ENCODE data around the gene TMEM134. TPM values are rescaled to one million over a fixed set of nuclear protein-coding genes. Genes with fewer than 3 reads are reported as not detected.
A peak's percentile ranks its signal among the peaks of the same experiment; 100 is the strongest.
"Not testable (repeated sequence)": the region's sequence is repeated elsewhere in the genome, so short reads cannot be mapped to it uniquely, and the experiment has no call there.

TMEM134 gene
- polyA plus RNA-seq, 2 of the 4 experiments (the other 2 are of a cell fraction) = 18.8 to 20.6 TPM

DNA sequence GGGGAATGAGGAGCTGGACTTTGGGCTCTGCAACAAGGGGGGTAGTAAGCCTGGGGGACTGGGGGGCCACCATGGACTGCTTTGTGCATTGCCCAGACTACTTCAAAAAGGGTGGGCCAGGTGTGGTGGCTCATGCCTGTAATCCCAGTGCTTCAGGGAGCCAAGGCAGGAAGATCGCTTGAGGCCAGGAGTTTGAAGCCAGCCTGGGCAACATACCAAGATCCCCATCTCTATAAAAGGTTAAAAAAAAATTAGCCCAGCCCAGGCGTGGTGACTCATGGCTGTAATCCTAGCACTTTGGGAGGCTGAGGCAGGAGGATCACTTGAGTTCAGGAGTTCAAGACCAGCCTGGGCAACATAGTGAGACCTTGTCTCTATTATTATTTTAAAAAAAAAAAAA is 3.5 kb downstream of the TMEM134 start:
- Histone ChIP-seq H3K4me3 (peak overlapping the region; percentile 73), H3K27ac (peak overlapping the region; percentile 95 to 99), H3K4me2 (peak overlapping the region; percentile 88), H3K4me1 (peaks cover 38% of the 10 kb centered on the region)
- not testable (repeated sequence) for H3K9me3 ChIP-seq; ATAC-seq; FAIRE-seq; TF ChIP-seq FOSL2 (IDR thresholded peaks at IDR 0.05)
- WGBS (ENCODE audit: missing lambda C conversion rate) = 66% methylated on average over 2 of the region's 2 CpGs
- POLR2A ChIA-PET = interaction anchor here (0.9 to 1.7 kb wide), 4 partner anchors 11 to 64 kb away, joined by 3 to 5 read pairs (median 4); partner anchors contain the start of gene PPP1CA
- CTCF ChIA-PET = interaction anchor here (0.8 to 1.8 kb wide), 4 partner anchors 24 to 120 kb away, joined by 3 to 4 read pairs (median 4); partner anchors contain the start of gene PPP1CA
- peak in 1 of 2 experiments; percentile 50 for DNase-seq (ENCODE audit: low read depth in 1 of 2, low spot score in 1 of 2)
- peak; percentile 44 for TF ChIP-seq FOSL2 (CRISPR knock-in tag; IDR thresholded peaks at IDR 0.05)

DNA sequence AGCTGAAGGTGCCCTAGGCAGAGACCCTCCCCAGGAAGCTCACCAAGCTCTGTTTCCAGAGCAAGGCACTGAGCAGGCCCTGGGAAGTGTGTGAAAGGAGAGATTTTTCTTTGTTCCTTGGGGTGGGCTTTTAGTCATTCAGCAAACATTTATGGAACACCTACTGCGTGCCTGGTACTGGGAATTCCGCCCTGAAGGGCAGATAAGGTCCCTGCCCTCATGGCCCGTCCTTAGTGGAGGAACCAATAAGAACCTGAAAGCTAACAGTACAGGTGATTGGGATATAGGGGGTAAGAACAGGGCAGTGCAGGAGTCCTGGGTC is 3.9 kb downstream of the TMEM134 start:
- peak in 1 of 2 experiments; percentile 65 for DNase-seq (ENCODE audit: low read depth in 1 of 2, low spot score in 1 of 2)
- WGBS (ENCODE audit: missing lambda C conversion rate) = 17% methylated on average over 3 of the region's 3 CpGs

DNA sequence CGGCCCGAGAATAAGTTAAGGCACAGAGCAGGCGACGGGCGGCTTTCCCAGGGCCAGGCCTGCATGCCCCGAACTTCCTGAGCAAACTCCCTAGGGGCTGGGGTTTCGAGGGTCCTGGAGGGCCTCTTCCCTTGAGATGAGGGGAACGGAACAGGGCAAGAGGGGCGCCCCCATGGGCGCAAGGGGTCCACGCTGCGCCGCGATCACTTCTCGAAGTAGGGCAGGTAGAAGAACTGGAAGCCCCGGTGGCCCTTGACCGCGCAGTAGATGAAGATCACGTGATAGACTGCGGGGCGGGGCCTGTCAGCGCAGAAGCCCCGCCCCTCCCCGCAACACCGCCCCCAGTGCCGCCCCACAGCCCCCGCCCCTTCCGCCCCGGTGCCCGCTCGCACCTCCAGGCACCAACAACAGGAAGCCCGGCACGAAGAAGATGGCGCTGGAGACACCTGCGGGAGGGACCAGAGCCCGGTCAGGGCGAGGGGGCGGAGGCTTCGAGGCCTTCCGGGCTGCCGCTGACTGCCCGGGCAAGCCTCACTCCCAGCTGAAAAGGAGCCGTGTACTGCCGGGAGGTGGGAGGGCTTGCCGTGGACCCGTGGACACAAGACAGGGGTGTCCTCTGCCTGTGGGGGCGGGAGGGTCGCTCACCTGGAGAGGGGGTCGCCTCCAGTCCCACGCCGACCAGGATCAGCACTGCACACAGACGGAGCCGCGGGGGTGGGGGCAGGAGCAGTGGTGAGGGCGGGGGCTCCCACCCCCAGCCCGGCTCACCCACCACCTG is 4.5 kb downstream of the TMEM134 start:
- DNase-seq (ENCODE audit: low read depth in 1 of 2, low spot score in 1 of 2) (peak; percentile 91 to 92), FAIRE-seq (no peak), ATAC-seq (peak; percentile 72 to 84)
- Histone ChIP-seq H3K4me2 (peak overlapping the region; percentile 88), H3K4me3 (peak overlapping the region; percentile 73), H3K4me1 (peaks cover 35% of the 10 kb centered on the region), H3K9me3 (no peaks in the 10 kb centered on the region), H3K27ac (peak overlapping the region; percentile 95 to 99)
- 5% methylated on average over 24 of the region's 56 CpGs for WGBS (ENCODE audit: missing lambda C conversion rate)
- ChIA-PET POLR2A (interaction anchor here (0.9 to 1.7 kb wide), 4 partner anchors 12 to 63 kb away, joined by 3 to 5 read pairs (median 4); partner anchors contain the start of gene PPP1CA), CTCF (interaction anchor here (0.9 to 1.8 kb wide), 3 partner anchors 23 to 119 kb away, joined by 4 read pairs; partner anchors contain the start of gene PPP1CA)
- TF ChIP-seq POLR2AphosphoS2 (conservative IDR thresholded peaks at IDR 0.05; ENCODE audit: low read length) (no peak), JUN (IDR thresholded peaks at IDR 0.05) (peak in 1 of 2 experiments; percentile 64; a peak in 3 of 5 replicates), ZNF302 (CRISPR knock-in tag; IDR thresholded peaks at IDR 0.05) (no peak), JUNB (IDR thresholded peaks at IDR 0.05) (no peak), HDAC2 (IDR thresholded peaks at IDR 0.05) (no peak), RAD21 (conservative IDR thresholded peaks at IDR 0.05 in 1 of 2, IDR thresholded peaks at IDR 0.05 in 1 of 2) (no peak), GATA3 (IDR thresholded peaks at IDR 0.05; ENCODE audit: borderline replicate concordance) (no peak), POLR2A (IDR thresholded peaks at IDR 0.05; ENCODE audit: low read length) (peak; percentile 57), ZSCAN20 (CRISPR knock-in tag; IDR thresholded peaks at IDR 0.05) (no peak), RARB (CRISPR knock-in tag; IDR thresholded peaks at IDR 0.05) (no peak), EHF (CRISPR knock-in tag; IDR thresholded peaks at IDR 0.05) (no peak), ZC3H11A (IDR thresholded peaks at IDR 0.05) (no peak), PHF8 (IDR thresholded peaks at IDR 0.05; ENCODE audit: borderline replicate concordance, low read depth) (peak; percentile 56; the same call in 1 of the 2 replicates), HOXB13 (CRISPR knock-in tag; IDR thresholded peaks at IDR 0.05; ENCODE audit: low read depth) (0 out of 2 replicates have a peak, but pooled peaks have one; percentile 11), EHMT2 (IDR thresholded peaks at IDR 0.05; ENCODE audit: low read depth) (no peak), NFE2L2 (conservative IDR thresholded peaks at IDR 0.05; ENCODE audit: low read length) (no peak), CHD2 (IDR thresholded peaks at IDR 0.05; ENCODE audit: low read length, partially characterized antibody) (no peak), NPAS2 (CRISPR knock-in tag; IDR thresholded peaks at IDR 0.05; ENCODE audit: borderline replicate concordance) (no peak)
- TF ChIP-seq, protein P1, sequence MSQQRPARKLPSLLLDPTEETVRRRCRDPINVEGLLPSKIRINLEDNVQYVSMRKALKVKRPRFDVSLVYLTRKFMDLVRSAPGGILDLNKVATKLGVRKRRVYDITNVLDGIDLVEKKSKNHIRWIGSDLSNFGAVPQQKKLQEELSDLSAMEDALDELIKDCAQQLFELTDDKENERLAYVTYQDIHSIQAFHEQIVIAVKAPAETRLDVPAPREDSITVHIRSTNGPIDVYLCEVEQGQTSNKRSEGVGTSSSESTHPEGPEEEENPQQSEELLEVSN (IDR thresholded peaks at IDR 0.05; ENCODE audit: borderline replicate concordance, low read depth) = peak; percentile 88; the same call in 1 of the 2 replicates
- TF ChIP-seq, protein P2, sequence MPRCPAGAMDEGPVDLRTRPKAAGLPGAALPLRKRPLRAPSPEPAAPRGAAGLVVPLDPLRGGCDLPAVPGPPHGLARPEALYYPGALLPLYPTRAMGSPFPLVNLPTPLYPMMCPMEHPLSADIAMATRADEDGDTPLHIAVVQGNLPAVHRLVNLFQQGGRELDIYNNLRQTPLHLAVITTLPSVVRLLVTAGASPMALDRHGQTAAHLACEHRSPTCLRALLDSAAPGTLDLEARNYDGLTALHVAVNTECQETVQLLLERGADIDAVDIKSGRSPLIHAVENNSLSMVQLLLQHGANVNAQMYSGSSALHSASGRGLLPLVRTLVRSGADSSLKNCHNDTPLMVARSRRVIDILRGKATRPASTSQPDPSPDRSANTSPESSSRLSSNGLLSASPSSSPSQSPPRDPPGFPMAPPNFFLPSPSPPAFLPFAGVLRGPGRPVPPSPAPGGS (IDR thresholded peaks at IDR 0.05) = peak; percentile 84
- TF ChIP-seq, protein P3, sequence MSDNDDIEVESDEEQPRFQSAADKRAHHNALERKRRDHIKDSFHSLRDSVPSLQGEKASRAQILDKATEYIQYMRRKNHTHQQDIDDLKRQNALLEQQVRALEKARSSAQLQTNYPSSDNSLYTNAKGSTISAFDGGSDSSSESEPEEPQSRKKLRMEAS (IDR thresholded peaks at IDR 0.05) = peak; percentile 71; the same call in 1 of the 2 replicates
- TF ChIP-seq, protein P4, sequence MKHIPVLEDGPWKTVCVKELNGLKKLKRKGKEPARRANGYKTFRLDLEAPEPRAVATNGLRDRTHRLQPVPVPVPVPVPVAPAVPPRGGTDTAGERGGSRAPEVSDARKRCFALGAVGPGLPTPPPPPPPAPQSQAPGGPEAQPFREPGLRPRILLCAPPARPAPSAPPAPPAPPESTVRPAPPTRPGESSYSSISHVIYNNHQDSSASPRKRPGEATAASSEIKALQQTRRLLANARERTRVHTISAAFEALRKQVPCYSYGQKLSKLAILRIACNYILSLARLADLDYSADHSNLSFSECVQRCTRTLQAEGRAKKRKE (CRISPR knock-in tag; IDR thresholded peaks at IDR 0.05; ENCODE audit: low read depth) = no peak
- TF ChIP-seq, protein P5, sequence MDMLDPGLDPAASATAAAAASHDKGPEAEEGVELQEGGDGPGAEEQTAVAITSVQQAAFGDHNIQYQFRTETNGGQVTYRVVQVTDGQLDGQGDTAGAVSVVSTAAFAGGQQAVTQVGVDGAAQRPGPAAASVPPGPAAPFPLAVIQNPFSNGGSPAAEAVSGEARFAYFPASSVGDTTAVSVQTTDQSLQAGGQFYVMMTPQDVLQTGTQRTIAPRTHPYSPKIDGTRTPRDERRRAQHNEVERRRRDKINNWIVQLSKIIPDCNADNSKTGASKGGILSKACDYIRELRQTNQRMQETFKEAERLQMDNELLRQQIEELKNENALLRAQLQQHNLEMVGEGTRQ (IDR thresholded peaks at IDR 0.05) = peak; percentile 86
- TF ChIP-seq, protein P6, sequence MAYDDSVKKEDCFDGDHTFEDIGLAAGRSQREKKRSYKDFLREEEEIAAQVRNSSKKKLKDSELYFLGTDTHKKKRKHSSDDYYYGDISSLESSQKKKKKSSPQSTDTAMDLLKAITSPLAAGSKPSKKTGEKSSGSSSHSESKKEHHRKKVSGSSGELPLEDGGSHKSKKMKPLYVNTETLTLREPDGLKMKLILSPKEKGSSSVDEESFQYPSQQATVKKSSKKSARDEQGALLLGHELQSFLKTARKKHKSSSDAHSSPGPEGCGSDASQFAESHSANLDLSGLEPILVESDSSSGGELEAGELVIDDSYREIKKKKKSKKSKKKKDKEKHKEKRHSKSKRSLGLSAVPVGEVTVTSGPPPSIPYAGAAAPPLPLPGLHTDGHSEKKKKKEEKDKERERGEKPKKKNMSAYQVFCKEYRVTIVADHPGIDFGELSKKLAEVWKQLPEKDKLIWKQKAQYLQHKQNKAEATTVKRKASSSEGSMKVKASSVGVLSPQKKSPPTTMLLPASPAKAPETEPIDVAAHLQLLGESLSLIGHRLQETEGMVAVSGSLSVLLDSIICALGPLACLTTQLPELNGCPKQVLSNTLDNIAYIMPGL (CRISPR knock-in tag; IDR thresholded peaks at IDR 0.05; ENCODE audit: borderline replicate concordance) = no peak

More for the DNA sequence above, 3.9 kb downstream of the TMEM134 start:
- ATAC-seq (peak in 1 of 2 experiments; percentile 4; a peak in 3 of 6 replicates), FAIRE-seq (no peak)
- Histone ChIP-seq H3K4me1 (peaks cover 38% of the 10 kb centered on the region), H3K4me3 (peak overlapping the region; percentile 73), H3K4me2 (peak overlapping the region; percentile 88), H3K27ac (peak overlapping the region; percentile 95 to 99), H3K9me3 (no peaks in the 10 kb centered on the region)
- TF ChIP-seq HOXB5 (CRISPR knock-in tag; IDR thresholded peaks at IDR 0.05) = no peak
- no peak for TF ChIP-seq FOSL2 (IDR thresholded peaks at IDR 0.05)
- peak; percentile 20; the same call in 1 of the 2 replicates for TF ChIP-seq FOSL2 (CRISPR knock-in tag; IDR thresholded peaks at IDR 0.05)
- CTCF ChIA-PET = interaction anchor here (0.8 to 1.8 kb wide), 4 partner anchors 24 to 120 kb away, joined by 3 to 4 read pairs (median 4); partner anchors contain the start of gene PPP1CA
- POLR2A ChIA-PET = interaction anchor here (0.9 to 1.7 kb wide), 4 partner anchors 11 to 64 kb away, joined by 3 to 5 read pairs (median 4); partner anchors contain the start of gene PPP1CA

All from A549 (cell line).